GM12872 (cell line): ENCODE results near the gene RSPRY1.

Source experiments
- TF ChIP-seq, protein P1 (sequence below): IDR thresholded peaks from 3 replicates; pipeline ENCODE4 v1.5.1; 2011; ENCODE audit warnings: low read depth, mild to moderate bottlenecking, low read length, moderate library complexity; ENCODE audit not compliant: insufficient read depth

The RSPRY1 gene

DNA sequence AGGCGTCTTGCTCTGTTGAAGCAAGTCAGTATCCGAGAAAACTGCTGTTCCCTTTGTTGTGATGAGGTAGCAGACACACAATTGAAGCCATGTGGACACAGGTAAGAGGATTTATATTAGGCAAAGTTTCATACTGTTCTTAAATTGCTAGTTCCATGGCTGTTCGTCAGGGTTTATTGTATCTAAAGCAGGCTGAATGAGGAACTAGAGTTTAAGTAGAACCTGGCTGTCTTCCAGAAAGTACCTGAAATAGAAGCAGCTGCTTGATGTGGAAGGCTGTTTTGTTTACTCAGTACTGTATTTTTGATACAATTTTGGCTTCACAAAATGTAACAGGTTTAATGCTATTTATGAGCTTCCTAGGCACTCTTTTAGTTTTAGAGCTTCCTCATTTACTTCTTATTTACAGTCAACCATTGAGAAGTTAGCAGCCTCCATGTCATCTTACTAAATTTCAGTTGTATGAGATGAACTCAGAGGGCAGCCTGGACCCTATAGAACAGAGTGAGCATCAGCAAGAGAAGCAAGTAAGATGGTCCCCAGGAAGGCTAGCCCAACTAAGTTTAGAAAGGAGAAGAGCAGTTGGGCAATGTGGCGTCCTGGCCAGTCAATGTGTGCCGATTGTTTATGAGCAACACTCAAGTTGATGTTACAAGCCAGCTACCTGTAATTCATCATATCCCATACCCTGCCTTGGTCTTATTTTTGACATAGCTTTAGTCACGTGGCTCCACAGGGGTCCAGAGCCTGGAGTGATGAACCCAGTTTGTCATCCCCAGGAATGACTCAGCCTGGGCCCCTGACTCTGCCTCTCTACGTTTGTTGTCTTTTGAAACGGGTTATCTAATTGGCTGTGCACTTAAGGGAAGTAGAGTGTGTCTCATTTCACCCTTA, 49.2 kb downstream of the RSPRY1 start:
- TF ChIP-seq, protein P1, sequence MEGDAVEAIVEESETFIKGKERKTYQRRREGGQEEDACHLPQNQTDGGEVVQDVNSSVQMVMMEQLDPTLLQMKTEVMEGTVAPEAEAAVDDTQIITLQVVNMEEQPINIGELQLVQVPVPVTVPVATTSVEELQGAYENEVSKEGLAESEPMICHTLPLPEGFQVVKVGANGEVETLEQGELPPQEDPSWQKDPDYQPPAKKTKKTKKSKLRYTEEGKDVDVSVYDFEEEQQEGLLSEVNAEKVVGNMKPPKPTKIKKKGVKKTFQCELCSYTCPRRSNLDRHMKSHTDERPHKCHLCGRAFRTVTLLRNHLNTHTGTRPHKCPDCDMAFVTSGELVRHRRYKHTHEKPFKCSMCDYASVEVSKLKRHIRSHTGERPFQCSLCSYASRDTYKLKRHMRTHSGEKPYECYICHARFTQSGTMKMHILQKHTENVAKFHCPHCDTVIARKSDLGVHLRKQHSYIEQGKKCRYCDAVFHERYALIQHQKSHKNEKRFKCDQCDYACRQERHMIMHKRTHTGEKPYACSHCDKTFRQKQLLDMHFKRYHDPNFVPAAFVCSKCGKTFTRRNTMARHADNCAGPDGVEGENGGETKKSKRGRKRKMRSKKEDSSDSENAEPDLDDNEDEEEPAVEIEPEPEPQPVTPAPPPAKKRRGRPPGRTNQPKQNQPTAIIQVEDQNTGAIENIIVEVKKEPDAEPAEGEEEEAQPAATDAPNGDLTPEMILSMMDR, result no peak

DNA sequence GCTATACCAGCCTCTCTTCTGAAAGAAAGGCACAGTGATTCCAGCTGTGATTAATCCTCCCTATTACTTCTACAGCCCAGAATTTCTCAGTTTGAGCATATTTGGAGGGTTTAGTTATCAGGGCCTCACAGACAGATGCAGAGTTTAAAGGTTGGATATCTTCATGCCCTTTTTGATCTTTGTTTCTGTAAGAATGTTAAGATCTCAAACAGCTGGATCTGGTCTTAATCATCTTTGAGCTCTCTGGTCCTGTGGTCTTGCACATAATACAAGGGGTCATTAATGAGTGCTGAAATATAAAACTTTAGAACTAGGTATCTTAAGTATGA, 49.9 kb downstream of the RSPRY1 start:
- TF ChIP-seq, protein P1, result no peak

GRCh38 chr16:57238682-57239081, 52.6 kb downstream of the RSPRY1 start:
- TF ChIP-seq, protein P1, result no peak

- TF ChIP-seq, protein P1, result no peak
These were observed 53.0 kb downstream of the RSPRY1 start for GRCh38 chr16:57239107-57239506.

GRCh38 chr16:57240851-57241250, 54.7 kb downstream of the RSPRY1 start:
- TF ChIP-seq, protein P1, result no peak

GRCh38 chr16:57242650-57243049, 56.5 kb downstream of the RSPRY1 start:
- TF ChIP-seq, protein P1, result no peak

- TF ChIP-seq, protein P1, result no peak
These were observed 58.3 kb downstream of the RSPRY1 start for GRCh38 chr16:57244463-57244766.
